AG10803 (cell line): ENCODE data around the gene C9orf85.
A peak's percentile ranks its signal among the peaks of the same experiment; 100 is the strongest.
"Not testable (repeated sequence)": the region's sequence is repeated elsewhere in the genome, so short reads cannot be mapped to it uniquely, and the experiment has no call there.

Source experiments
- DNase-seq: peaks from one replicate; pipeline ENCODE4 v3.0.0; 2010; ENCODE audit warnings: low read depth
- H3K4me3 ChIP-seq: 2 replicates; pipeline ENCODE4 v1.5.1; 2011; ENCODE audit warnings: mild to moderate bottlenecking, low read length, control low read depth
- CTCF ChIP-seq: conservative IDR thresholded peaks from 2 replicates; pipeline ENCODE4 v1.5.1; 2011; ENCODE audit warnings: mild to moderate bottlenecking, low read length, control low read depth, inconsistent platforms

C9orf85 gene

GRCh38 chr9:71985297-71985911 is 74.0 kb downstream of the C9orf85 start:
- DNase-seq, result no peak
- no peak overlapping the region for H3K4me3 ChIP-seq
- no peak for TF ChIP-seq CTCF

- no peak for TF ChIP-seq CTCF
- no peak overlapping the region for H3K4me3 ChIP-seq
- DNase-seq, result no peak
Measured at GRCh38 chr9:71986900-71987299, 75.5 kb downstream of the C9orf85 start.

GRCh38 chr9:71987471-71988371 is 76.3 kb downstream of the C9orf85 start:
- DNase-seq, result no peak
- no peak overlapping the region for H3K4me3 ChIP-seq
- no peak for TF ChIP-seq CTCF

GRCh38 chr9:71990466-71990865 is 79.0 kb downstream of the C9orf85 start:
- peak; percentile 9 for DNase-seq
- TF ChIP-seq CTCF, result no peak

GRCh38 chr9:72005451-72005850 is 94.0 kb downstream of the C9orf85 start:
- DNase-seq, result no peak
- TF ChIP-seq CTCF, result no peak
- no peak overlapping the region for H3K4me3 ChIP-seq

More at GRCh38 chr9:71990466-71990865, 79.0 kb downstream of the C9orf85 start:
- H3K4me3 ChIP-seq, result no peak overlapping the region

GRCh38 chr9:72006501-72006900 is 95.1 kb downstream of the C9orf85 start:
- no peak overlapping the region for H3K4me3 ChIP-seq
- peak; percentile 11 for DNase-seq
- no peak for TF ChIP-seq CTCF

- H3K4me3 ChIP-seq, DNase-seq: not testable (repeated sequence)
Measured at GRCh38 chr9:72007726-72008125, 96.3 kb downstream of the C9orf85 start.
